ENCODE measurements around the gene ALPI. TPM values are rescaled to one million over a fixed set of nuclear protein-coding genes. Genes with fewer than 3 reads are reported as not detected.

The ALPI gene
- total and polyA plus RNA-seq, 2 donors (not counting 3 experiments of a cell fraction or from before 2014, with no cell fraction given), result not detected

DNA sequence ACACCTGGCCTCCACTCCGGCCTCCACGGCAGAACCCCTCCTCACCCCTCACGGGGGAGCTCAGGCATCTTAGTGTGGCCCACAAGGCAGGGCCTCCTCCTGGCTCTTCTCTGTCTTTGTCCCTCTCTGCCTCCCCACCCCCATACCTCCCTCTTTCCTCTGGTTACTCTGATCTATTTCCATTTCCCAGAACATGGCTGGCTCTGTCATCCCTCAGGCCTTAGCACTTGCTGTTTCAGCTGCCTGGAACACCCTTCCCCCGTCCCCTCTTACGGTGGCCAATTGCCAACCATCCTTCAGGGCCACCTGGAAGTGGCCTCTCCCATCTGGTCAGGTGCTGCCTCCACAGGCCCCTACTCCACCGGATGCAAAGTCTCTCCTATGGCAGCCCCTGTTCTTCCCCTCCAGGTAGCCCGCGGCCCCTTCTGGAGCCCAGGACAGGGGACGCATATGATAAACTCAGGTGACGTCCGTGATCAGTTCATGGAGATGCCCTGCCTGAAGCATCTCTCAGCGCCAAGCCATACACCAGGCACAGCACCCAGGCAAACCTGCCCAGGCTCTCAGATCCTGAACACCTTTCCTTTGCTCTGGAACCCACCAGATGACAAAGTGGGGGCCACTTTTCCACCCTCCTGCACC, 35.3 kb downstream of the ALPI start:
- Histone ChIP-seq H3K36me3 (ENCODE audit: control insufficient read depth in 2 of 2, extremely low read depth in 1 of 2, insufficient read depth in 2 of 2, low read length in 2 of 2) (no peaks in the 10 kb centered on the region), H2AFZ (ENCODE audit: low read depth, low read length) (no peak overlapping the region), H3K9ac (replicated peaks; ENCODE audit: extremely low read depth, insufficient read depth, low read length) (no peak overlapping the region), H3K27ac (ENCODE audit: insufficient read depth, low read depth, low read length) (no peak overlapping the region), H3K27me3 (ENCODE audit: control insufficient read depth in 2 of 2, insufficient read depth in 2 of 2, low read length in 2 of 2) (peaks cover 19 to 27% of the 10 kb centered on the region in 2 experiments), H3K79me2 (ENCODE audit: control insufficient read depth, insufficient read depth, low read length) (no peaks in the 10 kb centered on the region), H3K9me3 (replicated peaks; ENCODE audit: control insufficient read depth, insufficient read depth, low read length) (no peaks in the 10 kb centered on the region), H3K4me3 (replicated peaks in 1 of 3; ENCODE audit: insufficient read depth in 1 of 3, low read depth in 1 of 3, low read length in 3 of 3) (no peak overlapping the region), H4K20me1 (replicated peaks; ENCODE audit: control insufficient read depth, extremely low read depth, insufficient read depth, low read length) (no peaks in the 10 kb centered on the region), H3K9me1 (replicated peaks; ENCODE audit: control insufficient read depth, extremely low read depth, insufficient read depth, low read length) (no peaks in the 10 kb centered on the region), H3K4me2 (ENCODE audit: insufficient read depth, low read length) (no peak overlapping the region), H3K4me1 (ENCODE audit: control insufficient read depth, extremely low read depth, insufficient read depth, low read length) (no peaks in the 10 kb centered on the region)
- no peak for DNase-seq (ENCODE audit: low read depth, low spot score)
- no peak for FAIRE-seq
- intact Hi-C loops (cut with micrococcal nuclease) (no loop called here), dilution Hi-C loops (cut with MboI; ENCODE audit: extremely low pct_ligation_motif_present, low sequenced_read_pairs) (no loop called here)
- no TSS peak for BruUV-seq (replicated peaks)
- ChIA-PET POLR2A (no interaction called here), CTCF (no interaction called here)
- no peak for TF ChIP-seq MYC (IDR thresholded peaks at IDR 0.05; ENCODE audit: low read depth, low read length)
- TF ChIP-seq POLR2AphosphoS5 (IDR thresholded peaks at IDR 0.05; ENCODE audit: insufficient read depth, low read depth, low read length), result no peak
- no peak for TF ChIP-seq GATA2 (IDR thresholded peaks at IDR 0.05; ENCODE audit: insufficient read depth, insufficient read length, low read depth, low read length)
- TF ChIP-seq EZH2 (IDR thresholded peaks at IDR 0.05; ENCODE audit: borderline replicate concordance, low read depth, low read length, severe bottlenecking), result no peak
- no peak for TF ChIP-seq FOS (IDR thresholded peaks at IDR 0.05; ENCODE audit: borderline replicate concordance, insufficient read depth, low read length)
- TF ChIP-seq, protein P1, sequence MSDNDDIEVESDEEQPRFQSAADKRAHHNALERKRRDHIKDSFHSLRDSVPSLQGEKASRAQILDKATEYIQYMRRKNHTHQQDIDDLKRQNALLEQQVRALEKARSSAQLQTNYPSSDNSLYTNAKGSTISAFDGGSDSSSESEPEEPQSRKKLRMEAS (IDR thresholded peaks at IDR 0.05; ENCODE audit: insufficient read depth, insufficient read length), result no peak
- TF ChIP-seq, protein P2, sequence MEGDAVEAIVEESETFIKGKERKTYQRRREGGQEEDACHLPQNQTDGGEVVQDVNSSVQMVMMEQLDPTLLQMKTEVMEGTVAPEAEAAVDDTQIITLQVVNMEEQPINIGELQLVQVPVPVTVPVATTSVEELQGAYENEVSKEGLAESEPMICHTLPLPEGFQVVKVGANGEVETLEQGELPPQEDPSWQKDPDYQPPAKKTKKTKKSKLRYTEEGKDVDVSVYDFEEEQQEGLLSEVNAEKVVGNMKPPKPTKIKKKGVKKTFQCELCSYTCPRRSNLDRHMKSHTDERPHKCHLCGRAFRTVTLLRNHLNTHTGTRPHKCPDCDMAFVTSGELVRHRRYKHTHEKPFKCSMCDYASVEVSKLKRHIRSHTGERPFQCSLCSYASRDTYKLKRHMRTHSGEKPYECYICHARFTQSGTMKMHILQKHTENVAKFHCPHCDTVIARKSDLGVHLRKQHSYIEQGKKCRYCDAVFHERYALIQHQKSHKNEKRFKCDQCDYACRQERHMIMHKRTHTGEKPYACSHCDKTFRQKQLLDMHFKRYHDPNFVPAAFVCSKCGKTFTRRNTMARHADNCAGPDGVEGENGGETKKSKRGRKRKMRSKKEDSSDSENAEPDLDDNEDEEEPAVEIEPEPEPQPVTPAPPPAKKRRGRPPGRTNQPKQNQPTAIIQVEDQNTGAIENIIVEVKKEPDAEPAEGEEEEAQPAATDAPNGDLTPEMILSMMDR (IDR thresholded peaks at IDR 0.05; ENCODE audit: extremely low read depth in 1 of 2, insufficient read depth in 1 of 2, low read depth in 1 of 2, low read length in 2 of 2), result no peak
- no peak for TF ChIP-seq POLR2A (IDR thresholded peaks at IDR 0.05; ENCODE audit: low read depth, low read length)
- no peak for TF ChIP-seq JUN (IDR thresholded peaks at IDR 0.05; ENCODE audit: borderline replicate concordance, insufficient read depth, insufficient read length, low read depth)

Data from endothelial cell of umbilical vein (primary cell).